ENCODE results near the gene EPB41L5. TPM values are rescaled to one million over a fixed set of nuclear protein-coding genes. Genes with fewer than 3 reads are reported as not detected.
"Not testable (repeated sequence)": the region's sequence is repeated elsewhere in the genome, so short reads cannot be mapped to it uniquely, and the experiment has no call there.

Gene EPB41L5
- total and polyA plus RNA-seq, 10 donors: 0.97 to 10.5 (median 8.5) TPM

GRCh38 chr2:119996148-119996547, 16.7 kb upstream of the EPB41L5 start:
- 73 to 82% (median 80%) methylated on average over 3 of the region's 3 CpGs for WGBS, 5 donors
- no peak for TF ChIP-seq CTCF (IDR thresholded peaks at IDR 0.05 in 8 of 11, conservative IDR thresholded peaks at IDR 0.05 in 3 of 11)
- TF ChIP-seq POLR2AphosphoS5 (IDR thresholded peaks at IDR 0.05): no peak
- no peak for TF ChIP-seq POLR2A (IDR thresholded peaks at IDR 0.05)
- intact Hi-C loops (cut with DNase I; ENCODE audit: low total_unique reads): no loop called here

GRCh38 chr2:119996896-119997891, 15.7 kb upstream of the EPB41L5 start:
- peak; percentile 61 for DNase-seq
- WGBS, 5 donors: 90 to 95% (median 93%) methylated on average over 25 to 55 of the region's 55 CpGs
- H3K36me3 ChIP-seq; H3K4me3 ChIP-seq; intact Hi-C loops (cut with DNase I; ENCODE audit: low total_unique reads); H3K9me3 ChIP-seq; H3K27ac ChIP-seq; H3K27me3 ChIP-seq (replicated peaks in 1 of 7); H3K4me1 ChIP-seq: not testable (repeated sequence)

More at GRCh38 chr2:119996148-119996547, 16.7 kb upstream of the EPB41L5 start:
- Histone ChIP-seq H3K27me3 (replicated peaks in 1 of 7) (peaks cover 0 to 4% (median 0%) of the 10 kb centered on the region in 7 donors), H3K9me3 (no peaks in the 10 kb centered on the region), H3K4me3 (no peak overlapping the region), H3K36me3 (no peaks in the 10 kb centered on the region), H3K27ac (no peak overlapping the region), H3K4me1 (no peaks in the 10 kb centered on the region)
- no peak for DNase-seq

- DNase-seq: no peak
- intact Hi-C loops (cut with DNase I; ENCODE audit: low total_unique reads): no loop called here
- H3K27me3 ChIP-seq (replicated peaks in 1 of 7): no peaks in the 10 kb centered on the region
- TF ChIP-seq CTCF (IDR thresholded peaks at IDR 0.05 in 8 of 11, conservative IDR thresholded peaks at IDR 0.05 in 3 of 11) (no peak), POLR2AphosphoS5 (IDR thresholded peaks at IDR 0.05) (no peak), POLR2A (IDR thresholded peaks at IDR 0.05) (no peak)
- no peak overlapping the region for H3K4me3 ChIP-seq
- no peaks in the 10 kb centered on the region for H3K36me3 ChIP-seq
- WGBS, 5 donors: 88 to 96% (median 93%) methylated on average over 1 of the region's 1 CpG
- no peak overlapping the region for H3K27ac ChIP-seq
- H3K4me1 ChIP-seq: peaks cover 0 to 5% (median 0%) of the 10 kb centered on the region in 6 donors
- H3K9me3 ChIP-seq: no peaks in the 10 kb centered on the region
Observed at GRCh38 chr2:120001471-120001870, 11.4 kb upstream of the EPB41L5 start.

- Histone ChIP-seq H3K4me3 (no peak overlapping the region), H3K9me3 (no peaks in the 10 kb centered on the region), H3K36me3 (no peaks in the 10 kb centered on the region), H3K27ac (no peak overlapping the region), H3K27me3 (replicated peaks in 1 of 7) (no peaks in the 10 kb centered on the region), H3K4me1 (peaks cover 0 to 6% (median 0%) of the 10 kb centered on the region in 6 donors)
- TF ChIP-seq POLR2AphosphoS5 (IDR thresholded peaks at IDR 0.05) (no peak), POLR2A (IDR thresholded peaks at IDR 0.05) (no peak), CTCF (IDR thresholded peaks at IDR 0.05 in 8 of 11, conservative IDR thresholded peaks at IDR 0.05 in 3 of 11) (no peak)
- no peak for DNase-seq
- intact Hi-C loops (cut with DNase I; ENCODE audit: low total_unique reads): no loop called here
Observed at GRCh38 chr2:120004254-120004653, 8.6 kb upstream of the EPB41L5 start.

All from spleen (tissue), 11 donors.